IPS-15b (cell line): ENCODE measurements around the gene FAM20B.

Experiments used
- H3K27me3 ChIP-seq: one replicate; pipeline ENCODE4 v1.6.1; 2013; ENCODE audit warnings: low read length; ENCODE audit not compliant: control insufficient read depth, insufficient read depth
- H3K36me3 ChIP-seq: one replicate; pipeline ENCODE4 v1.6.1; 2013; ENCODE audit warnings: low read length; ENCODE audit not compliant: control insufficient read depth, insufficient read depth
- H3K4me1 ChIP-seq: one replicate; pipeline ENCODE4 v1.6.1; 2013; ENCODE audit warnings: mild to moderate bottlenecking, low read length; ENCODE audit not compliant: control insufficient read depth, insufficient read depth
- H3K4me3 ChIP-seq: one replicate; pipeline ENCODE4 v1.5.1; 2013; ENCODE audit warnings: low read depth, low read length
- H3K9ac ChIP-seq: one replicate; pipeline ENCODE4 v1.6.1; 2013; ENCODE audit warnings: low read depth, mild to moderate bottlenecking, low read length
- H3K9me3 ChIP-seq: one replicate; pipeline ENCODE4 v1.6.1; 2013; ENCODE audit warnings: mild to moderate bottlenecking, low read length; ENCODE audit not compliant: control insufficient read depth, insufficient read depth

FAM20B gene

DNA sequence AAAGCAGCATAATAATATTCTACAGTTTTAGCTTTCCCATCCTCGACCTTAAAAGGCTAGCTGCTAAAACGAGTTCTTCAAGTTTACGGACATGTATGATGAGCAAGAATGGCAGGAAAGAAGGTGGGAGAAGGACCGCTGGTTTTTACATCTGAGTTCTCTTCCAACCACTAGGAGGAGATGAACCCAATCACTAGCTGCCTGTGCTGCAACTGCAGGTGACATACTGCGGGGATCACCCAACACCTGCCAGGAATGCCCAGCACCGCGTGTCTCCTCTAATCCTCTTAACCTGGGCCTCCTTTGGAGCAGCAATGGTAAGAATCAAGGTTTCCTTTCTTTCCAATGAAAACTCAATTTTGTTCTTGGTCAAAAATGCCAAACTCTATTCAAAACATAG is 79.7 kb downstream of the FAM20B start:
- Histone ChIP-seq H3K27me3 (no peaks in the 10 kb centered on the region), H3K36me3 (peaks cover 16% of the 10 kb centered on the region), H3K4me3 (no peak overlapping the region), H3K4me1 (peaks cover 8% of the 10 kb centered on the region), H3K9me3 (no peaks in the 10 kb centered on the region), H3K9ac (no peak overlapping the region)

DNA sequence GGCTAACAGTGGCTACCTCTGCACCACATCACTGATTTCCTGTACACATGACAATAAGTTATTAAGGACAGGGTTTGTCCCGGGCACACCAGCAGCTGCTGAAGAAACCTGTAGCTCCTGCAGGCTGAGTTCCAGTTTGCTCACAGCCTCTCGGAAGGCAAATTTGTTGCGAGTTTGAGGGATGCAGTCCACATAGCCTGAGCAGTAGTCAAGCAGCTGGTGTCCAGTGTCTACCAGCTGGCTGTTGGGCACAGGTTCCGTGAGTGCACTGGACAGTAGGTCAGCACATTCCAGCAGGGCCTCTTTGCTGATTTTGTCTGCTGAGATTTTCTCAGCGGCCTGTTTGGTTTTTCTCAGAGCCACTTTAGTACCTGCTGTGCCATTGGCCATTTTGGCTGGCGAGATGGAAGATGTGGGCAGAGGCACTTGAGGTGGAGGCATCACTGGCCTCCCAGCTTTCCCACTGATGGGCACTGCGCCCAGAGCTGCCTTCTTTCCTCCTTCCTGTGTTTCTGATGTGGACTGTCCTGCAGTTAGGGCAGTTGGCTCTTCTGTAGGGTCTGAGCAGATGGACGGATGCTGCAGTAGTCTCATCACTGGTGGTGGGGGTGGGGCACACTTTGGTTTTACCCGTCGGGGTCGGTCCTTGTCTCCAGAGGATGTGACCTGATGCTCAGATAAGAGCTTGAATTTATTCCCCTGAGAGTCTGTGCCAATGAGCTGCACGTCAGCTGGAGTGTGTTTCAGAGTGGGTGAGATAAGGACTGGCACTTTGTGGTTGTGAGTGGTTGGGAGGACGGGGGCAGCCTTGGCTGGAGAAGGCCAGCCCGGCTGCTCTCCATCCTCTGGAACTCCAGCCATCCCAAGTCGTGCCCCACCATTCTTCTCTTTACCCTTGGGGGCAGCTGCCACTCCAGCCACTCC is 82.3 kb downstream of the FAM20B start:
- Histone ChIP-seq H3K36me3 (peaks cover 22% of the 10 kb centered on the region), H3K4me3 (no peak overlapping the region), H3K27me3 (no peaks in the 10 kb centered on the region), H3K9ac (no peak overlapping the region), H3K9me3 (no peaks in the 10 kb centered on the region), H3K4me1 (peaks cover 8% of the 10 kb centered on the region)

DNA sequence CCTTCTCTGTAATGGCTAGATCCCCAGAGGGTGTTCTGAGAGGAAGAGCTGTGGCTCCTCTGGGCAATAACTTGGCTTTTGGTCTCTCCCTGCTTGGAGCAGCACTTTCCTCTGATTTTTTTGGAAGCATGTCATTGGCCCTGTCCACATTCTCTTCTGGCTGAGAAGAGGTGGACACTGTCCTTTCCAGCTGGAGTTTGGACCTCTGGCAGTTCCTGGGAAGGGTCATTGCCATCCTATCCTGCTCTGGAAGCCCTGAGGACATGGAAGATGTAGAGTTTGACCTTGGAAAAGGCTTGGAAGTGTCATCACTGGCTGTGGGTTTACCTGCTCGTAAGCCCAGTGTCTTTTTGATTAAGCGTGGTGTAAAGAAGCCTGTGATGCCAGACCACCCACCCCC is 83.0 kb downstream of the FAM20B start:
- no peak overlapping the region for H3K4me3 ChIP-seq
- no peaks in the 10 kb centered on the region for H3K9me3 ChIP-seq
- H3K4me1 ChIP-seq: peaks cover 8% of the 10 kb centered on the region
- H3K27me3 ChIP-seq: no peaks in the 10 kb centered on the region
- H3K9ac ChIP-seq: no peak overlapping the region
- peaks cover 22% of the 10 kb centered on the region for H3K36me3 ChIP-seq

DNA sequence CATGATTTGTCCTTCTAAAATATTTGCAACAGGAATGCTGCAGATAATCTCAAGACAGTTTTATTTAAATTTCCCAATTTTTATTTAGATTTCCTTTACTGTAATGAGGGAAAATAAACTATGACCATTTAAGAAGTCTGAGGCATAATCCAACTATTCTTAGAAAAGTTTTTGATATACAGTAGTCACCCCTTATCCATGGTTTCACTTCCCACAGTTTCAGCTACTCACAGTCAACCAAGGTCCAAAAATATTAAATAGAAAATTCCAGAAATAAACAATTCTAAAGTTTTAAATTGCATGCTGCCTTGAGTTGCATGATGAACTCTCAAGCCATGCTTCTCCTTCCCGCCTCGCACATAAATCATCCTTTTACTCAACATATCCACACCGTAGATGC is 89.5 kb downstream of the FAM20B start:
- Histone ChIP-seq H3K27me3 (no peaks in the 10 kb centered on the region), H3K9me3 (no peaks in the 10 kb centered on the region), H3K36me3 (peaks cover 8% of the 10 kb centered on the region), H3K9ac (no peak overlapping the region), H3K4me1 (peaks cover 4% of the 10 kb centered on the region), H3K4me3 (no peak overlapping the region)

DNA sequence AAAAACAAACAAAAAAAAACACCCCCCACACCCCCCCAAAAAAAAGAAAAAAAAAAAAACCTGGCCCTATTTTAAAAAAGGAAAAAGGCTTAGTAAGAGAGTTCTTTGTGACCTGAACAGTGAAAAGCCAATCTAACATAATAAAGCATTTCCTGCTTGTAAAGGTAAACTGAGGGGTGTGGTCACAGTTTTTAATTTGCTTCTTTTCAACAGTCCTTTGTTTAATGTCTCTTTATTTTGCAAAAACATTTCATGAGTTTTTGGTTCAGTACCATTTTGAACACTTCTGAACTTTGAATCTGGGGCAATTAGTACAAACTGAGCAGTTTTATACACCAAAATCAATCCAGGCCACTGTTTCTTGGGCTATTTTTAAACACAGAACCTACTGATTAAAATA is 93.8 kb downstream of the FAM20B start:
- no peak overlapping the region for H3K4me3 ChIP-seq
- peaks cover 4% of the 10 kb centered on the region for H3K4me1 ChIP-seq
- H3K27me3 ChIP-seq: no peaks in the 10 kb centered on the region
- no peak overlapping the region for H3K9ac ChIP-seq
- H3K9me3 ChIP-seq: no peaks in the 10 kb centered on the region
- H3K36me3 ChIP-seq: no peaks in the 10 kb centered on the region

DNA sequence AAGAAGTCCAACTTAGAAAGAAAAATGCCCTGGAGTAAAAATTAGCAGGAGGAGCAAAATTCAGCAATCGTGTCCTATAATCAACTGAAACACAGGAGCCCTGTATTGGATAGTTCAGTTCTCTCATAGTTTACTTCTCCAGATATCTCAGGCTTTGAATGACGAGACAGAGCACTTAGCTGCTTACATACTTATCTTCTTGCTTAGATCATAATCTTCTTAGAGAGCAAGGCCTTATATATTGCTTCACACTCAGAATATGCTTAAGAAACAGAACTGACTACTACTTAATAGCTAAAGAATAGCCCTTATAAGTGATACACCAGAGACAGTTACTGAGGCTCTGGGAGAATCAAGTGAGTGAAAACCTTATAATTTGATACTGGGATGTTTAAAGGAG is 95.0 kb downstream of the FAM20B start:
- Histone ChIP-seq H3K4me1 (peaks cover 4% of the 10 kb centered on the region), H3K27me3 (no peaks in the 10 kb centered on the region), H3K4me3 (no peak overlapping the region), H3K9ac (no peak overlapping the region), H3K9me3 (no peaks in the 10 kb centered on the region), H3K36me3 (no peaks in the 10 kb centered on the region)

DNA sequence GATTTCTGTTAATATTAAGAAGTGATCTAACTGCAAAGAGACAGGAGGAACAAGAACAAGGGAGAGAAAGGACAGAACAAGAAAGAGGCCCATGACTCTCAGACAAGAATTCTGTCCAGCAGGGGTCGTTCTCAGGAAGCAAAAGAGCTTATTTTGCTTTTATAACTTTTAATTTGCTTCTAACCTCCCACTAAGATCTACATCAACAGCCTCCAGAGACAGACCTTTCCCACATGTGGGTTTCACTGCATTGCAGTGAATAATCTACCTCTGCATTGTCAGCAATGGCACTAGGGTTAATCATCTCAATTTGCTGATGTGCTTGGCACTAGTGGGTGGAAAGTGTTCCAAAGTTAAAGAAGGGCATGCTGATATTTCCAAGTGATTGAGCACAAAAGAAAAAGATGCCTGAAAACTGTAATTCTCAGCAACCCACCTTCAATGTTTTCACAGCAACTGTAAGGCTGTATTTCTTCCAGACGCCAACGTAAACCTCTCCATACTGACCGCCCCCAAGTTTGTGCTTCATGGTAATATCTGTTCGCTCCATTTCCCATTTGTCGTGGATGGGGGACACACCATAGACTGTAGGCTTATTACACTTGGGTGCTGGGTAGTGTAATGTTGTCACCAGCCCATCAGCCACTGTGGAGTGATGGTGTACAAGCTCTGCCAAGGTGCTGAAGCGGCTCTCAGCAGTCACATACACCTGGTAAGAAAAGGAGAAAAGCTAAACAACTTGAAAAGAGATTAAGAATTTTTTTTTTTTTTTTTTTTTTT is 95.7 kb downstream of the FAM20B start:
- Histone ChIP-seq H3K4me3 (no peak overlapping the region), H3K27me3 (no peaks in the 10 kb centered on the region), H3K9ac (no peak overlapping the region), H3K9me3 (no peaks in the 10 kb centered on the region), H3K4me1 (peaks cover 4% of the 10 kb centered on the region), H3K36me3 (no peaks in the 10 kb centered on the region)

DNA sequence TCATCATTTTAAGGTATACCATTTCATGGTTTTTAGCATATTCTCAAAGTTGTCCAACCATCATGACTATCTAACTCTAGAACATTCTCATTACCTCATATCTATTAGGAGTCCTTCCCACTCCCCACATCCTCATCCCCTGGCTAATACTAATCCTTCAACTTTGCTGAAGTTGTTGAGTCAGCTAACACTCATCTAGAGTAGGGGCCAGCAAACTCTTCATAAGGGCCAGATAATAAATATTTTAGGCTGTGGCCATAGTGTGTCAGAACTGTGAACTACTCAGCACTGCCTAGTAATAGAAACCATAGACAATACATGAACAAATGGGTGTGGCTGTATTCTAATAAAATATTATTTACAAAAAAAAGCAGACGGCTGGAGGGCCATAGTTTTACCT is 99.2 kb downstream of the FAM20B start:
- H3K27me3 ChIP-seq: no peaks in the 10 kb centered on the region
- no peaks in the 10 kb centered on the region for H3K36me3 ChIP-seq
- no peak overlapping the region for H3K9ac ChIP-seq
- H3K4me1 ChIP-seq: no peaks in the 10 kb centered on the region
- H3K4me3 ChIP-seq: no peak overlapping the region
- no peaks in the 10 kb centered on the region for H3K9me3 ChIP-seq
